CD14-positive monocyte (primary cell): ENCODE results near the gene WDR49. TPM values are rescaled to one million over a fixed set of nuclear protein-coding genes. Genes with fewer than 3 reads are reported as not detected.

Source experiments
- DNase-seq, 3 donors: peaks; one replicate each; pipeline ENCODE4 v3.0.0-alpha.2; 2011 to 2022
- H2AFZ ChIP-seq: 2 replicates; pipeline ENCODE4 v1.6.0; 2012; ENCODE audit warnings: mild to moderate bottlenecking, low read depth, low read length, inconsistent platforms; ENCODE audit not compliant: insufficient read depth, poor library complexity, severe bottlenecking
- H3K27ac ChIP-seq, 2 donors: 1 replicate in 1 of 2; 2 replicates in 1 of 2; pipeline ENCODE4 v1.5.1; 2012 to 2013; ENCODE audit warnings: low read length in 2 of 2, control low read depth in 1 of 2, inconsistent platforms in 1 of 2, low read depth in 1 of 2, mild to moderate bottlenecking in 1 of 2
- H3K27me3 ChIP-seq, 2 donors: one replicate each; pipeline versions ENCODE4 v1.6.0 to v1.6.1; 2011 to 2013; ENCODE audit warnings: low read length in 2 of 2; ENCODE audit not compliant: control insufficient read depth in 2 of 2, insufficient read depth in 2 of 2
- H3K36me3 ChIP-seq, 2 donors: replicated peaks in 1 of 2; 1 replicate in 1 of 2; 2 replicates in 1 of 2; pipeline versions ENCODE4 v1.5.1 to v1.6.1; 2012 to 2013; ENCODE audit warnings: low read length in 2 of 2, control low read depth in 1 of 2, inconsistent platforms in 1 of 2, mild to moderate bottlenecking in 1 of 2; ENCODE audit not compliant: insufficient read depth in 2 of 2, control insufficient read depth in 1 of 2
- H3K4me1 ChIP-seq, 2 donors: 1 replicate in 1 of 2; 2 replicates in 1 of 2; pipeline versions ENCODE4 v1.5.1 to v1.6.1; 2012 to 2013; ENCODE audit warnings: low read length in 2 of 2, control low read depth in 1 of 2, inconsistent platforms in 1 of 2, mild to moderate bottlenecking in 1 of 2, moderate library complexity in 1 of 2; ENCODE audit not compliant: insufficient read depth in 2 of 2, control insufficient read depth in 1 of 2
- H3K4me2 ChIP-seq: replicated peaks from 2 replicates; pipeline ENCODE3; 2012; ENCODE audit warnings: low read length, moderate library complexity, mild to moderate bottlenecking; ENCODE audit not compliant: poor library complexity, severe bottlenecking; ENCODE audit errors: extremely low read depth
- H3K4me3 ChIP-seq, 3 experiments: fragments of 200-600 bp in 1 of 3; sonication (generic) in 1 of 3; replicated peaks in 1 of 3; 1 replicate in 2 of 3; 2 replicates in 1 of 3; pipeline ENCODE4 v1.5.1; 2011 to 2013; ENCODE audit warnings: low read length in 3 of 3, mild to moderate bottlenecking in 3 of 3, control low read depth in 2 of 3, low read depth in 2 of 3, inconsistent platforms in 1 of 3, moderate library complexity in 1 of 3
- H3K79me2 ChIP-seq: 2 replicates; pipeline ENCODE4 v1.6.0; 2012; ENCODE audit warnings: mild to moderate bottlenecking, control low read depth, inconsistent platforms, low read length, moderate library complexity; ENCODE audit not compliant: insufficient read depth
- H3K9ac ChIP-seq: 2 replicates; pipeline ENCODE4 v1.6.0; 2017; ENCODE audit warnings: low read length, mild to moderate bottlenecking; ENCODE audit not compliant: insufficient read depth, poor library complexity, severe bottlenecking
- H3K9me3 ChIP-seq, 2 donors: replicated peaks in 1 of 2; 1 replicate in 1 of 2; 2 replicates in 1 of 2; pipeline versions ENCODE4 v1.5.1 to v1.6.1; 2012 to 2013; ENCODE audit warnings: low read length in 2 of 2, control low read depth in 1 of 2; ENCODE audit not compliant: control insufficient read depth in 1 of 2, insufficient read depth in 1 of 2
- H4K20me1 ChIP-seq: 2 replicates; pipeline ENCODE4 v1.6.0; 2012; ENCODE audit warnings: mild to moderate bottlenecking, low read length, control low read depth, moderate library complexity; ENCODE audit not compliant: insufficient read depth
- H3K27ac Mint-ChIP-seq, 7 donors: one replicate each; pipeline ENCODE4 v1.8.0; 2020; ENCODE audit warnings: mild to moderate bottlenecking in 7 of 7, mixed read lengths in 7 of 7, moderate library complexity in 6 of 7, inconsistent platforms in 2 of 7
- H3K27me3 Mint-ChIP-seq, 3 donors: one replicate each; pipeline ENCODE4 v1.8.0; 2021 to 2022; ENCODE audit warnings: low read depth in 3 of 3, mild to moderate bottlenecking in 3 of 3, mixed read lengths in 3 of 3, moderate library complexity in 3 of 3, inconsistent platforms in 1 of 3
- H3K36me3 Mint-ChIP-seq, 2 donors: one replicate each; pipeline ENCODE4 v1.8.0; 2020; ENCODE audit warnings: mixed read lengths in 2 of 2, inconsistent platforms in 1 of 2, mild to moderate bottlenecking in 1 of 2
- H3K4me1 Mint-ChIP-seq: one replicate; pipeline ENCODE4 v1.8.0; 2020; ENCODE audit warnings: mild to moderate bottlenecking, mixed read lengths
- H3K4me3 Mint-ChIP-seq, 2 donors: one replicate each; pipeline ENCODE4 v1.8.0; 2020; ENCODE audit warnings: mild to moderate bottlenecking in 2 of 2, mixed read lengths in 2 of 2, moderate library complexity in 1 of 2
- H3K9me3 Mint-ChIP-seq, 7 donors: one replicate each; pipeline ENCODE4 v1.8.0; 2020 to 2022; ENCODE audit warnings: mixed read lengths in 7 of 7, mild to moderate bottlenecking in 6 of 7, moderate library complexity in 6 of 7, inconsistent platforms in 2 of 7
- CTCF ChIP-seq: fragments of 200-600 bp; IDR thresholded peaks from one replicate; pipeline ENCODE4 v1.8.0; 2022; ENCODE audit warnings: antibody characterized with exemption, mild to moderate bottlenecking
- WGBS: methylation state at CpG from one replicate; pipeline ENCODE4 v1.1.5; 2013; ENCODE audit warnings: missing lambda C conversion rate; ENCODE audit not compliant: insufficient coverage; 5-methylcytosine and 5-hydroxymethylcytosine counted together
- intact Hi-C, 2 donors: fragments of 100-400 bp; cut with micrococcal nuclease; formaldehyde crosslinking; loops; one replicate each; pipeline versions ENCODE4 v1.15.0 to v1.15.1; 2023
- polyA plus RNA-seq, 3 donors: library from polyadenylated mRNA; depleted of rRNA in 1 of 3; unstranded in 2 of 3; stranded (reverse) in 1 of 3; fragments of 300-500 nt in 2 of 3; fragments of >200 nt in 1 of 3; fragmentation: Illumina TruSeq in 2 of 3; gene quantifications; 1 replicate in 2 of 3; 2 replicates in 1 of 3; pipeline ENCODE4 v1.2.3, GENCODE V29; 2012 to 2021

The WDR49 gene
- polyA plus RNA-seq, 3 donors, result 1.1 to 5.0 (median 4.2) TPM

GRCh38 chr3:167450195-167450594, 203.5 kb downstream of the WDR49 start:
- Histone ChIP-seq H3K27me3 (no peaks in the 10 kb centered on the region), H4K20me1 (no peaks in the 10 kb centered on the region), H3K9me3 (no peaks in the 10 kb centered on the region), H3K27ac (no peak overlapping the region), H2AFZ (no peak overlapping the region), H3K9ac (no peak overlapping the region), H3K4me3 (no peak overlapping the region), H3K79me2 (no peaks in the 10 kb centered on the region), H3K4me2 (no peak overlapping the region), H3K4me1 (no peaks in the 10 kb centered on the region), H3K36me3 (no peaks in the 10 kb centered on the region)
- intact Hi-C loops, result no loop called here
- Mint-ChIP-seq H3K4me3 (no peak overlapping the region), H3K9me3 (no peaks in the 10 kb centered on the region), H3K36me3 (peaks cover 0 to 3% of the 10 kb centered on the region in 2 donors), H3K27me3 (no peaks in the 10 kb centered on the region), H3K27ac (peak overlapping the region in 1 of 7 donors; percentile 79), H3K4me1 (peaks cover 5% of the 10 kb centered on the region)
- 20% methylated on average over 1 of the region's 5 CpGs for WGBS
- DNase-seq, result peak in 2 of 3 donors; percentile 0 to 7
- no peak for TF ChIP-seq CTCF

GRCh38 chr3:167445491-167445890, 208.3 kb downstream of the WDR49 start:
- no peak for DNase-seq
- no peak overlapping the region for H2AFZ ChIP-seq
- H3K4me3 ChIP-seq, result no peak overlapping the region
- no peak overlapping the region for H3K27ac ChIP-seq
- no peak overlapping the region for H3K4me2 ChIP-seq
- no peak overlapping the region for H3K27ac Mint-ChIP-seq
- no peak for TF ChIP-seq CTCF
- no peaks in the 10 kb centered on the region for H3K36me3 ChIP-seq
- no peak overlapping the region for H3K9ac ChIP-seq
- no peak overlapping the region for H3K4me3 Mint-ChIP-seq
- H3K9me3 ChIP-seq, result no peaks in the 10 kb centered on the region
- intact Hi-C loops, result no loop called here
- no peaks in the 10 kb centered on the region for H3K27me3 ChIP-seq
- H3K36me3 Mint-ChIP-seq, result peaks cover 0 to 8% of the 10 kb centered on the region in 2 donors
- H3K27me3 Mint-ChIP-seq, result no peaks in the 10 kb centered on the region
- no peaks in the 10 kb centered on the region for H3K9me3 Mint-ChIP-seq
- no peaks in the 10 kb centered on the region for H3K79me2 ChIP-seq
- peaks cover 7% of the 10 kb centered on the region for H3K4me1 Mint-ChIP-seq
- H4K20me1 ChIP-seq, result no peaks in the 10 kb centered on the region
- no peaks in the 10 kb centered on the region for H3K4me1 ChIP-seq
